MM.1S (cell line): ENCODE data around the gene SAMD5.

ENCODE experiments used
- DNase-seq: peaks from one replicate; pipeline ENCODE4 v3.0.0-alpha.2; 2015
- H2AFZ ChIP-seq: fragments of 300-600 bp; sonication (generic); 2 replicates; pipeline ENCODE4 v1.6.0; 2016; ENCODE audit warnings: antibody characterized with exemption, low read length
- H3F3A ChIP-seq: fragments of 300-600 bp; sonication (generic); 2 replicates; pipeline ENCODE4 v1.6.1; 2016; ENCODE audit warnings: mild to moderate bottlenecking, antibody characterized with exemption, low read length, moderate library complexity, mixed read lengths; ENCODE audit not compliant: insufficient read depth
- H3K27ac ChIP-seq: fragments of 300-600 bp; sonication (generic); 2 replicates; pipeline ENCODE4 v1.5.1; 2016; ENCODE audit warnings: mild to moderate bottlenecking, low read length
- H3K27me3 ChIP-seq: fragments of 300-600 bp; sonication (generic); replicated peaks from 2 replicates; pipeline ENCODE4 v1.6.0; 2016; ENCODE audit warnings: low read length; ENCODE audit not compliant: insufficient read depth
- H3K36me3 ChIP-seq: fragments of 300-600 bp; sonication (generic); replicated peaks from 2 replicates; pipeline ENCODE4 v1.6.1; 2016; ENCODE audit warnings: mild to moderate bottlenecking, low read length, mixed read lengths; ENCODE audit not compliant: insufficient read depth
- H3K4me1 ChIP-seq: fragments of 300-600 bp; sonication (generic); 2 replicates; pipeline ENCODE4 v1.6.1; 2016; ENCODE audit warnings: low read length, mixed read lengths
- H3K4me2 ChIP-seq: fragments of 300-600 bp; sonication (generic); 2 replicates; pipeline ENCODE4 v1.6.0; 2016; ENCODE audit warnings: low read depth, low read length
- H3K4me3 ChIP-seq: fragments of 300-600 bp; sonication (generic); 2 replicates; pipeline ENCODE4 v1.5.1; 2016; ENCODE audit warnings: low read length, mixed read lengths
- H3K79me2 ChIP-seq: fragments of 300-600 bp; sonication (generic); 2 replicates; pipeline ENCODE4 v1.6.1; 2016; ENCODE audit warnings: mixed run types, low read length, mixed read lengths
- H3K9ac ChIP-seq: fragments of 300-600 bp; sonication (generic); 2 replicates; pipeline ENCODE4 v1.6.1; 2016; ENCODE audit warnings: low read length, mixed read lengths
- H3K9me2 ChIP-seq: fragments of 300-600 bp; sonication (generic); replicated peaks from 2 replicates; pipeline ENCODE4 v1.6.1; 2016; ENCODE audit warnings: mild to moderate bottlenecking, low read length, mixed read lengths; ENCODE audit not compliant: insufficient read depth
- H3K9me3 ChIP-seq: fragments of 300-600 bp; sonication (generic); replicated peaks from 2 replicates; pipeline ENCODE4 v1.6.1; 2016; ENCODE audit warnings: mild to moderate bottlenecking, low read length, mixed read lengths; ENCODE audit not compliant: insufficient read depth
- H4K20me1 ChIP-seq: fragments of 300-600 bp; sonication (generic); 2 replicates; pipeline ENCODE4 v1.6.1; 2016; ENCODE audit warnings: mild to moderate bottlenecking, low read length, moderate library complexity, mixed read lengths; ENCODE audit not compliant: insufficient read depth
- CTCF ChIP-seq: fragments of 300-600 bp; sonication (generic); IDR thresholded peaks from 2 replicates; pipeline ENCODE4 v1.5.1; 2016; ENCODE audit warnings: antibody characterized with exemption, low read length, mixed read lengths
- EZH2 ChIP-seq: fragments of 300-600 bp; sonication (generic); optimal IDR thresholded peaks from 2 replicates; pipeline ENCODE3; 2017; ENCODE audit warnings: low read depth, mild to moderate bottlenecking, antibody characterized with exemption, low read length, mixed read lengths
- EZH2phosphoT487 ChIP-seq: fragments of 300-600 bp; sonication (generic); IDR thresholded peaks from 2 replicates; pipeline ENCODE4 v1.6.1; 2018; ENCODE audit warnings: antibody characterized with exemption, low read length

Gene SAMD5

GRCh38 chr6:147585256-147585655 lies 76.8 kb downstream of the SAMD5 start:
- no peaks in the 10 kb centered on the region for H3K4me1 ChIP-seq
- TF ChIP-seq CTCF: no peak
- no peak for TF ChIP-seq EZH2phosphoT487
- TF ChIP-seq EZH2: no peak
- no peak overlapping the region for H3K27ac ChIP-seq
- no peak overlapping the region for H3K9ac ChIP-seq
- H4K20me1 ChIP-seq: no peaks in the 10 kb centered on the region
- no peak overlapping the region for H3K4me3 ChIP-seq
- H3K4me2 ChIP-seq: no peak overlapping the region
- H2AFZ ChIP-seq: no peak overlapping the region
- no peak for DNase-seq
- H3K79me2 ChIP-seq: no peaks in the 10 kb centered on the region
- H3K27me3 ChIP-seq: no peaks in the 10 kb centered on the region
- no peaks in the 10 kb centered on the region for H3F3A ChIP-seq
- no peaks in the 10 kb centered on the region for H3K9me2 ChIP-seq
- H3K36me3 ChIP-seq: no peaks in the 10 kb centered on the region
- no peaks in the 10 kb centered on the region for H3K9me3 ChIP-seq

GRCh38 chr6:147586044-147586443 lies 77.6 kb downstream of the SAMD5 start:
- H4K20me1 ChIP-seq: no peaks in the 10 kb centered on the region
- H3K27me3 ChIP-seq: no peaks in the 10 kb centered on the region
- no peaks in the 10 kb centered on the region for H3K9me3 ChIP-seq
- no peaks in the 10 kb centered on the region for H3F3A ChIP-seq
- no peaks in the 10 kb centered on the region for H3K9me2 ChIP-seq
- no peaks in the 10 kb centered on the region for H3K4me1 ChIP-seq
- H2AFZ ChIP-seq: no peak overlapping the region
- TF ChIP-seq CTCF: no peak
- no peak overlapping the region for H3K4me2 ChIP-seq
- H3K36me3 ChIP-seq: no peaks in the 10 kb centered on the region
- no peak for DNase-seq
- no peak overlapping the region for H3K9ac ChIP-seq
- H3K4me3 ChIP-seq: no peak overlapping the region
- H3K79me2 ChIP-seq: no peaks in the 10 kb centered on the region
- H3K27ac ChIP-seq: no peak overlapping the region

- Histone ChIP-seq H3K27ac (no peak overlapping the region), H3K4me2 (no peak overlapping the region), H3K9me2 (no peaks in the 10 kb centered on the region), H3F3A (no peaks in the 10 kb centered on the region), H3K36me3 (no peaks in the 10 kb centered on the region), H2AFZ (no peak overlapping the region), H3K4me1 (no peaks in the 10 kb centered on the region), H3K27me3 (no peaks in the 10 kb centered on the region), H3K9me3 (no peaks in the 10 kb centered on the region), H3K4me3 (no peak overlapping the region), H3K9ac (no peak overlapping the region), H3K79me2 (no peaks in the 10 kb centered on the region), H4K20me1 (no peaks in the 10 kb centered on the region)
- TF ChIP-seq EZH2: no peak
- no peak for TF ChIP-seq CTCF
- TF ChIP-seq EZH2phosphoT487: no peak
- DNase-seq: no peak
Measured at GRCh38 chr6:147587907-147588306, 79.4 kb downstream of the SAMD5 start.
